Calu3 (cell line): ENCODE data around the gene ATXN2. TPM values are rescaled to one million over a fixed set of nuclear protein-coding genes. Genes with fewer than 3 reads are reported as not detected.
"Not testable (repeated sequence)": the region's sequence is repeated elsewhere in the genome, so short reads cannot be mapped to it uniquely, and the experiment has no call there.

ENCODE experiments used
- BruUV-seq: library from RNA; stranded (reverse); fragments of 400-500 nt; replicated peaks from 2 replicates; lab custom pipeline; 2021; lab: Mats Ljungman, UMichigan
- CTCF ChIA-PET: fragments of 300-600 bp; sonication (Branson Sonifier 250); formaldehyde crosslinking; loops from one replicate; lab custom pipeline; 2022; ENCODE audit warnings: antibody characterized with exemption; lab: Charles Lee
- DNase-seq: peaks from one replicate; pipeline ENCODE4 v3.0.0; 2022
- H3K27ac Mint-ChIP-seq: one replicate; pipeline ENCODE4 v1.8.0; 2022; ENCODE audit warnings: mixed read lengths; ENCODE audit not compliant: unreplicated experiment
- H3K27me3 Mint-ChIP-seq: one replicate; pipeline ENCODE4 v1.8.0; 2022; ENCODE audit warnings: mixed read lengths; ENCODE audit not compliant: unreplicated experiment
- H3K36me3 Mint-ChIP-seq: one replicate; pipeline ENCODE4 v1.8.0; 2022; ENCODE audit warnings: mild to moderate bottlenecking, moderate library complexity, mixed read lengths; ENCODE audit not compliant: insufficient read depth, unreplicated experiment
- H3K4me1 Mint-ChIP-seq: one replicate; pipeline ENCODE4 v1.8.0; 2022; ENCODE audit warnings: mild to moderate bottlenecking, low read depth, mixed read lengths; ENCODE audit not compliant: unreplicated experiment
- H3K4me3 Mint-ChIP-seq: one replicate; pipeline ENCODE4 v1.8.0; 2022; ENCODE audit warnings: mild to moderate bottlenecking, low read depth, moderate library complexity, mixed read lengths; ENCODE audit not compliant: unreplicated experiment
- H3K9me3 Mint-ChIP-seq: one replicate; pipeline ENCODE4 v1.8.0; 2022; ENCODE audit warnings: low read depth, mixed read lengths; ENCODE audit not compliant: unreplicated experiment
- intact Hi-C: fragments of 100-400 bp; cut with micrococcal nuclease; formaldehyde crosslinking; loops from one replicate; pipeline ENCODE4 v1.10.0; 2022; ENCODE audit not compliant: unreplicated experiment
- total RNA-seq: library from RNA; stranded (reverse); gene quantifications from 2 replicates; pipeline ENCODE4 v1.2.3, GENCODE V29; 2022
- TF ChIP-seq, protein P1 (sequence below): fragments of 200-600 bp; IDR thresholded peaks from one replicate; pipeline ENCODE4 v1.8.0; 2022; ENCODE audit warnings: antibody characterized with exemption; ENCODE audit not compliant: unreplicated experiment

The ATXN2 gene
- total RNA-seq, 1 experiment from 2014 or later, result 123 TPM

DNA sequence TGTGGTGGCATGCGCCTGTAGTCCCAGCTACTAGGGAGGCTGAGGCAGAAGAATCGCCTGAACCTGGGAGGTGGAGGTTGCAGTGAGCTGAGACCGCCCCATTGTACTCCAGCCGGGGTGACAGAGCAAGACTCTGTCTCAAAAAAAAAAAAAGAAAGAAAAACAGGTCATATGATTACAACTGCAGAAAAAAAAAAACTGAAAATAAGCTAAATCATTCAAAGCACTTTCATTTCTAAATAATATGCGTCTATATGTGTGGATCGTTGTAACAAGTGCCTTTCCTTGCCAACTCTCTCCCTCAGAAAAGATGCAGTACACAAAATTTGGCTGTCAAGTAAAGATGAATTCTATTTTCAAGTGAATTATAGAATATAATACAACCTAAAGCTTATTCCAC is 42.4 kb downstream of the ATXN2 start:
- H3K4me3 Mint-ChIP-seq, result no peak overlapping the region
- DNase-seq, result no peak
- no peaks in the 10 kb centered on the region for H3K27me3 Mint-ChIP-seq
- no TSS peak for BruUV-seq
- no peak overlapping the region for H3K27ac Mint-ChIP-seq
- H3K36me3 Mint-ChIP-seq, result peaks cover 34% of the 10 kb centered on the region
- peaks cover 27% of the 10 kb centered on the region for H3K4me1 Mint-ChIP-seq
- H3K9me3 Mint-ChIP-seq, result no peaks in the 10 kb centered on the region
- intact Hi-C loops, result loop anchor here (5.0 kb wide), 1 partner anchor 41 kb away; the partner anchor contains the start of gene ATXN2
- CTCF ChIA-PET, result interaction anchor here (0.6 kb wide), 1 partner anchor 43 kb away, joined by 3 read pairs; no protein-coding TSS in a partner anchor
- TF ChIP-seq, protein P1, sequence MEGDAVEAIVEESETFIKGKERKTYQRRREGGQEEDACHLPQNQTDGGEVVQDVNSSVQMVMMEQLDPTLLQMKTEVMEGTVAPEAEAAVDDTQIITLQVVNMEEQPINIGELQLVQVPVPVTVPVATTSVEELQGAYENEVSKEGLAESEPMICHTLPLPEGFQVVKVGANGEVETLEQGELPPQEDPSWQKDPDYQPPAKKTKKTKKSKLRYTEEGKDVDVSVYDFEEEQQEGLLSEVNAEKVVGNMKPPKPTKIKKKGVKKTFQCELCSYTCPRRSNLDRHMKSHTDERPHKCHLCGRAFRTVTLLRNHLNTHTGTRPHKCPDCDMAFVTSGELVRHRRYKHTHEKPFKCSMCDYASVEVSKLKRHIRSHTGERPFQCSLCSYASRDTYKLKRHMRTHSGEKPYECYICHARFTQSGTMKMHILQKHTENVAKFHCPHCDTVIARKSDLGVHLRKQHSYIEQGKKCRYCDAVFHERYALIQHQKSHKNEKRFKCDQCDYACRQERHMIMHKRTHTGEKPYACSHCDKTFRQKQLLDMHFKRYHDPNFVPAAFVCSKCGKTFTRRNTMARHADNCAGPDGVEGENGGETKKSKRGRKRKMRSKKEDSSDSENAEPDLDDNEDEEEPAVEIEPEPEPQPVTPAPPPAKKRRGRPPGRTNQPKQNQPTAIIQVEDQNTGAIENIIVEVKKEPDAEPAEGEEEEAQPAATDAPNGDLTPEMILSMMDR, result no peak

DNA sequence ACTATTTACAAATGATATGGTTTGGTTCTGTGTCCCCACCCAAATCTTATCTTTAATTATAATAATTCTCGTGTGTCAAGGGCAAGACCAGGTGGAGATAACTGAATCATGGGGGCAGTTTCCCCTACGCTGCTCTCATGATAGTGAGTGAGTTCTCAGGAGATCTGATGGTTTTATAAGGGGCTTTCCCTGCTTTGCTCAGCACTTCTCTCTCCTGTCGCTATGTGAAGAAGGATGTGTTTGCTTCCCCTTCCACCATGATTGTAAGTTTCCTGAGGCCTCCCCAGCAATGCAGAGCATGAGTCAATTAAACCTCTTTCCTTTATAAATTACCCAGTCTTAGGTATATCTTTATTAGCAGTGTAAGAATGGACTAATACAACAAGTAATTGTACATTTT is 43.8 kb downstream of the ATXN2 start:
- not testable (repeated sequence) for H3K4me3 Mint-ChIP-seq, DNase-seq, H3K27ac Mint-ChIP-seq, BruUV-seq, H3K9me3 Mint-ChIP-seq, H3K27me3 Mint-ChIP-seq
- intact Hi-C loops, result loop anchor here (5.0 kb wide), 1 partner anchor 42 kb away; the partner anchor contains the start of gene ATXN2
- Mint-ChIP-seq H3K36me3 (peaks cover 31% of the 10 kb centered on the region), H3K4me1 (peaks cover 23% of the 10 kb centered on the region)
- CTCF ChIA-PET, result interaction anchor here (0.7 kb wide), 1 partner anchor 1869 kb away, joined by 3 read pairs; no protein-coding TSS in a partner anchor

DNA sequence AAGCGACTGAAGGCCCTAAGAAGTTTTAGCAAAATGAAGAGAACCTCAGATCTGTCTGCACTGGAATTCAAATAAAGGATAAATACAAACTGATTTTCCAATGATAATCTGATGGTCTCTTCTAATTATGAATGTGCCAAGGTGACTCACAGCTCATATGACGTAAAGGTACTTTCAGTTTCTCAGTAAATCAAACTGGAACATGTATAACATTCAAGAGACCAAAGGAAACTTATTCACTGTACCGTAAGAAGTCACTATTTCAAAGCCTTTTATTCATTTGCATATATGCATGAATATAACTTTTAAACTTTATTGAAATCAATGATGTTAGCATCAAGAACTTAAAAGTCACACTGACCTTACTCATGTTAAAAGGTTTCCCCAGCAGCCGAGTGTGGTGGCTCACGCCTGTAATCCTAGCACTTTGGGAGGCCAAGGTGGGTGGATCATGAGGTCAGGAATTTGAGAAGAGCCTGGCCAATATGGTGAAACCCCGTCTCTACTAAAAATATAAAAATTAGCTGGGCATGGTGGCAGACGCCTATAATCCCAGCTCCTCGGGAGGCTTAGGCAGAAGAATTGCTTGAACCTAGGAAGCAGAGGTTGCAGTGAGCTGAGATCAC is 52.2 kb downstream of the ATXN2 start:
- CTCF ChIA-PET, result interaction anchor here (0.7 kb wide), 1 partner anchor 58 kb away, joined by 8 read pairs; no protein-coding TSS in a partner anchor
- Mint-ChIP-seq H3K27me3 (no peaks in the 10 kb centered on the region), H3K36me3 (peaks cover 63% of the 10 kb centered on the region), H3K9me3 (no peaks in the 10 kb centered on the region), H3K27ac (peak overlapping the region; percentile 18), H3K4me1 (peaks cover 8% of the 10 kb centered on the region), H3K4me3 (no peak overlapping the region)
- intact Hi-C loops, result no loop called here
- TF ChIP-seq, protein P1, result no peak
- DNase-seq, result no peak
- BruUV-seq, result no TSS peak

DNA sequence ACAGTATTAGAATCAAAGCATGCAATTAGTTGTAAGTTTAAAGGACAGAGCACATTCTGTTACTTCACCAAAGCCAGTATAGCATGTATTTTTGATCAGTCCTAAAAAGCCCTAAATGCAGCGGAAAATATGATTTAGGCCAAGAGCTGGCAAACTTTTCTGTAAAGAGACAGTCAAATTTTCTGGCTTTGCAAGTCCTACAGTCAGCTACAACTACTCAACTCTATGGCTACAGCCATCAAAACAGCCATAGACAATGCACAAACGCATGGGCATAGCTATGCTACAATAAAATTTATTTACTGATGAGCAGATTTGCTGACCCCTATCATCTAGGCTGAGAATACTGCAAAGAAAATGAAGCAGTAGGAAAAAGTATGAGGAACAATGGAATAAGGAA is 52.9 kb downstream of the ATXN2 start:
- CTCF ChIA-PET, result interaction anchor here (0.7 kb wide), 1 partner anchor 59 kb away, joined by 8 read pairs; no protein-coding TSS in a partner anchor
- H3K36me3 Mint-ChIP-seq, result peaks cover 57% of the 10 kb centered on the region
- H3K27ac Mint-ChIP-seq, result peak overlapping the region; percentile 18
- TF ChIP-seq, protein P1, result no peak
- BruUV-seq, result no TSS peak
- no peaks in the 10 kb centered on the region for H3K27me3 Mint-ChIP-seq
- peaks cover 8% of the 10 kb centered on the region for H3K4me1 Mint-ChIP-seq
- no peaks in the 10 kb centered on the region for H3K9me3 Mint-ChIP-seq
- no peak for DNase-seq
- H3K4me3 Mint-ChIP-seq, result no peak overlapping the region
- intact Hi-C loops, result no loop called here

DNA sequence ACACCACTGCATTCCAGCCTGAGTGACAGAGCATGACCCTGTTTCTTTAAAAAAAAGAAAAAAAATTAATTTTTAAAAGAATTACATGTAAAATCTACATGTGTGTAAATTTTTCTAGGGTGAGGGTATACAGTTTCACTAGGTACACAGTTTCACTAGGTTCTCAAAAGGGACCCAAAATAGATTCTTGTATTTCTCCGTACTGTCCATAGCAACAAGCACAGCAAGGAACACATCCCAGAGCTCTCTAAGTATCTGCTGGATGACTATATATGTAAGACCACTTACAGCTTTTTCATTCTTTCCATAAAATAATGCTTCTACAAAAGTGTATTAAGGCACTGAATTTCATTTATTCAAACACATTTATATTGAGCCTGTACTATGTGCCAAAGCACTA is 55.1 kb downstream of the ATXN2 start:
- DNase-seq, result no peak
- CTCF ChIA-PET, result interaction anchor here (0.6 kb wide), 1 partner anchor 51 kb away, joined by 8 read pairs; no protein-coding TSS in a partner anchor
- intact Hi-C loops, result no loop called here
- TF ChIP-seq, protein P1, result no peak
- H3K36me3 Mint-ChIP-seq, result peaks cover 63% of the 10 kb centered on the region
- peaks cover 8% of the 10 kb centered on the region for H3K4me1 Mint-ChIP-seq
- no peak overlapping the region for H3K4me3 Mint-ChIP-seq
- no peak overlapping the region for H3K27ac Mint-ChIP-seq
- no peaks in the 10 kb centered on the region for H3K27me3 Mint-ChIP-seq
- no TSS peak for BruUV-seq
- no peaks in the 10 kb centered on the region for H3K9me3 Mint-ChIP-seq
